SU-DHL-6 (cell line): ENCODE data around the gene ALDH3A2.

Experiments used
- CTCF ChIP-seq: fragments of 200-600 bp; sonication (generic); IDR thresholded peaks from one replicate; pipeline ENCODE4 v1.5.1; 2017; ENCODE audit warnings: antibody characterized with exemption, mild to moderate bottlenecking, low read length, moderate library complexity; ENCODE audit not compliant: insufficient read depth, poor library complexity, severe bottlenecking
- EZH2phosphoT487 ChIP-seq: fragments of 200-600 bp; sonication (generic), shearing (Covaris generic); conservative IDR thresholded peaks from 2 replicates; pipeline ENCODE4 v1.6.1; 2018; ENCODE audit warnings: mild to moderate bottlenecking, antibody characterized with exemption, low read length, moderate library complexity, mixed read lengths

- TF ChIP-seq CTCF (no peak), EZH2phosphoT487 (no peak)
These were observed 71.6 kb downstream of the ALDH3A2 start for GRCh38 chr17:19720210-19720475.
